Smooth muscle cell (in vitro differentiated cells): Measurements from ENCODE around the gene AP5B1. TPM values are rescaled to one million over a fixed set of nuclear protein-coding genes. Genes with fewer than 3 reads are reported as not detected.

Experiments
- DNase-seq: peaks from one replicate; lab custom pipeline; 2025; ENCODE audit not compliant: unreplicated experiment; lab: John Stamatoyannopoulos, UW
- H2AFZ ChIP-seq: fragments of 200-600 bp; sonication (generic); 2 replicates; pipeline ENCODE4 v1.6.0; 2016; ENCODE audit warnings: antibody characterized with exemption, low read depth, mild to moderate bottlenecking
- H3F3A ChIP-seq: fragments of 200-600 bp; sonication (generic); 2 replicates; pipeline ENCODE4 v1.6.0; 2017; ENCODE audit warnings: antibody characterized with exemption, low read depth
- H3K27ac ChIP-seq: fragments of 200-600 bp; sonication (generic); 2 replicates; pipeline ENCODE4 v1.5.1; 2016; ENCODE audit warnings: low read depth, mild to moderate bottlenecking
- H3K27me3 ChIP-seq: fragments of 200-600 bp; sonication (generic); 2 replicates; pipeline ENCODE4 v1.6.1; 2016; ENCODE audit warnings: low read depth, mild to moderate bottlenecking
- H3K36me3 ChIP-seq: fragments of 200-600 bp; sonication (generic); 2 replicates; pipeline ENCODE4 v1.5.1; 2016; ENCODE audit warnings: low read depth
- H3K4me1 ChIP-seq: fragments of 200-600 bp; sonication (generic); 2 replicates; pipeline ENCODE4 v1.5.1; 2016; ENCODE audit warnings: low read depth
- H3K4me2 ChIP-seq: fragments of 200-600 bp; sonication (generic); 2 replicates; pipeline ENCODE4 v1.6.0; 2016; ENCODE audit warnings: mild to moderate bottlenecking
- H3K4me3 ChIP-seq: fragments of 200-600 bp; sonication (generic); 2 replicates; pipeline ENCODE4 v1.5.1; 2016; ENCODE audit warnings: mild to moderate bottlenecking
- H3K79me2 ChIP-seq: fragments of 200-600 bp; sonication (generic); 2 replicates; pipeline ENCODE4 v1.6.0; 2016; ENCODE audit warnings: low read depth, mild to moderate bottlenecking
- H3K9ac ChIP-seq: fragments of 200-600 bp; sonication (generic); 2 replicates; pipeline ENCODE4 v1.6.0; 2016; ENCODE audit warnings: low read depth
- H3K9me3 ChIP-seq: fragments of 200-600 bp; sonication (generic); replicated peaks from 2 replicates; pipeline ENCODE4 v1.5.1; 2016; ENCODE audit warnings: low read depth
- H4K20me1 ChIP-seq: fragments of 200-600 bp; sonication (generic); 2 replicates; pipeline ENCODE4 v1.6.0; 2016; ENCODE audit warnings: low read depth
- CTCF ChIP-seq: fragments of 200-600 bp; sonication (generic); IDR thresholded peaks from 2 replicates; pipeline ENCODE4 v1.5.1; 2017; ENCODE audit warnings: borderline replicate concordance, mild to moderate bottlenecking, antibody characterized with exemption; ENCODE audit not compliant: insufficient read depth, poor library complexity, severe bottlenecking
- WGBS: methylation state at CpG from one replicate; pipeline ENCODE4 v1.1.7; 2016; ENCODE audit warnings: low lambda C conversion rate; 5-methylcytosine and 5-hydroxymethylcytosine counted together
- polyA plus RNA-seq: library from polyadenylated mRNA; unstranded; fragments of >200 nt; fragmentation: Nextera tagmentation; extraction: Ambion mirVana; gene quantifications from 2 replicates; pipeline ENCODE4 v1.2.1, GENCODE V29; 2016
- total RNA-seq: library from RNA; depleted of rRNA; stranded (reverse); fragments of >200 nt; gene quantifications from 2 replicates; pipeline ENCODE4 v1.2.3, GENCODE V29; 2014

Gene AP5B1
- total and polyA plus RNA-seq, 2 experiments from 2014 or later = 6.2 to 7.7 TPM

- peak overlapping the region; percentile 88 for H3K27ac ChIP-seq
Measured at GRCh38 chr11:65779919-65780769, 632 bp downstream of the AP5B1 start.

GRCh38 chr11:65779669-65779918 is 1.2 kb downstream of the AP5B1 start:
- Histone ChIP-seq H3K4me1 (no peaks in the 10 kb centered on the region), H3F3A (peaks cover 12% of the 10 kb centered on the region), H3K4me3 (peak overlapping the region; percentile 85), H3K9me3 (no peaks in the 10 kb centered on the region), H3K4me2 (peak overlapping the region; percentile 99), H3K27ac (no peak overlapping the region), H3K9ac (no peak overlapping the region), H4K20me1 (peaks cover 46% of the 10 kb centered on the region), H3K27me3 (peaks cover 3% of the 10 kb centered on the region), H3K79me2 (no peaks in the 10 kb centered on the region), H3K36me3 (no peaks in the 10 kb centered on the region), H2AFZ (no peak overlapping the region)
- WGBS = 81% methylated on average over 12 of the region's 12 CpGs
- no peak for TF ChIP-seq CTCF
- no peak for DNase-seq

More at GRCh38 chr11:65779919-65780769, 632 bp downstream of the AP5B1 start:
- H2AFZ ChIP-seq = peak overlapping the region; percentile 90
- DNase-seq = peak; percentile 22
- 8% methylated on average over 60 of the region's 76 CpGs for WGBS
- H3K9me3 ChIP-seq = no peaks in the 10 kb centered on the region
- peak overlapping the region; percentile 85 for H3K4me3 ChIP-seq
- no peaks in the 10 kb centered on the region for H3K36me3 ChIP-seq
- no peaks in the 10 kb centered on the region for H3K79me2 ChIP-seq
- H3K4me1 ChIP-seq = no peaks in the 10 kb centered on the region
- H3K9ac ChIP-seq = peak overlapping the region; percentile 98
- peaks cover 12% of the 10 kb centered on the region for H3F3A ChIP-seq
- H3K27me3 ChIP-seq = peaks cover 9% of the 10 kb centered on the region
- TF ChIP-seq CTCF = peak; percentile 87
- peaks cover 41% of the 10 kb centered on the region for H4K20me1 ChIP-seq
- H3K4me2 ChIP-seq = peak overlapping the region; percentile 99

GRCh38 chr11:65778901-65779668 is 1.7 kb downstream of the AP5B1 start:
- peak overlapping the region; percentile 99 for H3K4me2 ChIP-seq
- no peak overlapping the region for H2AFZ ChIP-seq
- H3K4me3 ChIP-seq = peak overlapping the region; percentile 85
- peaks cover 12% of the 10 kb centered on the region for H3F3A ChIP-seq
- no peak for TF ChIP-seq CTCF
- no peaks in the 10 kb centered on the region for H3K27me3 ChIP-seq
- no peaks in the 10 kb centered on the region for H3K36me3 ChIP-seq
- H3K79me2 ChIP-seq = no peaks in the 10 kb centered on the region
- H3K9me3 ChIP-seq = no peaks in the 10 kb centered on the region
- H3K9ac ChIP-seq = no peak overlapping the region
- DNase-seq = no peak
- no peak overlapping the region for H3K27ac ChIP-seq
- 98% methylated on average over 24 of the region's 25 CpGs for WGBS
- H4K20me1 ChIP-seq = peaks cover 47% of the 10 kb centered on the region
- no peaks in the 10 kb centered on the region for H3K4me1 ChIP-seq
